GM19468 (cell line): ENCODE measurements around the gene DCAF12.
"Not testable (repeated sequence)": the region's sequence is repeated elsewhere in the genome, so short reads cannot be mapped to it uniquely, and the experiment has no call there.

Experiments used
- ATAC-seq: cut with Tn5 transposase; IDR thresholded peaks from one replicate; pipeline ENCODE4 v1.9.1; 2021; ENCODE audit warnings: mild to moderate bottlenecking, moderate library complexity, moderate number of reproducible peaks; ENCODE audit not compliant: unreplicated experiment; ENCODE audit errors: extremely low read depth

DCAF12 gene

GRCh38 chr9:34126207-34127034 lies at the start of gene DCAF12:
DCAF12 (minus strand) TSS chr9:34126698; CDS start chr9:34126431, 267 bp downstream.
- peak; percentile 37 for ATAC-seq

- ATAC-seq = no peak
These were observed 49.6 kb upstream of the DCAF12 start for GRCh38 chr9:34176089-34176488.

- peak; percentile 51 for ATAC-seq
These were observed 45.4 kb upstream of the DCAF12 start for GRCh38 chr9:34171753-34172535.

- ATAC-seq = no peak
These were observed 43.9 kb upstream of the DCAF12 start for GRCh38 chr9:34170237-34170991.

- no peak for ATAC-seq
These were observed 42.6 kb upstream of the DCAF12 start for GRCh38 chr9:34169125-34169524.

- no peak for ATAC-seq
These were observed 36.9 kb upstream of the DCAF12 start for GRCh38 chr9:34163434-34163833.

GRCh38 chr9:34158362-34158869 lies 31.9 kb upstream of the DCAF12 start:
- ATAC-seq = no peak

GRCh38 chr9:34157898-34158297 lies 31.4 kb upstream of the DCAF12 start:
- no peak for ATAC-seq

- ATAC-seq = no peak
These were observed 30.8 kb upstream of the DCAF12 start for GRCh38 chr9:34157318-34157717.

GRCh38 chr9:34154057-34154456 lies 27.6 kb upstream of the DCAF12 start:
- ATAC-seq = no peak

- ATAC-seq = no peak
These were observed 24.9 kb upstream of the DCAF12 start for GRCh38 chr9:34151398-34151797.

GRCh38 chr9:34145165-34145564 lies 18.7 kb upstream of the DCAF12 start:
- no peak for ATAC-seq

- ATAC-seq = no peak
These were observed 16.6 kb upstream of the DCAF12 start for GRCh38 chr9:34143116-34143515.

- ATAC-seq = no peak
These were observed 14.4 kb upstream of the DCAF12 start for GRCh38 chr9:34140853-34141252.

GRCh38 chr9:34139477-34140146 lies 13.1 kb upstream of the DCAF12 start:
- no peak for ATAC-seq

- ATAC-seq = not testable (repeated sequence)
These were observed 12.1 kb upstream of the DCAF12 start for GRCh38 chr9:34138644-34139043.

- no peak for ATAC-seq
These were observed 8.0 kb upstream of the DCAF12 start for GRCh38 chr9:34134521-34134920.

- ATAC-seq = no peak
These were observed 7.0 kb upstream of the DCAF12 start for GRCh38 chr9:34133436-34133949.

GRCh38 chr9:34131571-34131970 lies 5.1 kb upstream of the DCAF12 start:
- ATAC-seq = no peak
